Upper lobe of left lung (tissue), 4 donors: ENCODE data around the gene DNAAF9.

Experiments
- CTCF ChIP-seq, 6 experiments: fragments of 450-650 bp in 4 of 6; fragments of 200-600 bp in 2 of 6; sonication (generic) in 2 of 6; IDR thresholded peaks; one replicate each; pipeline ENCODE4 v1.5.1; 2016 to 2019; ENCODE audit warnings: antibody characterized with exemption in 6 of 6
- POLR2A ChIP-seq, 4 donors: fragments of 450-650 bp; IDR thresholded peaks; one replicate each; pipeline ENCODE4 v1.5.1; 2016 to 2017; ENCODE audit warnings: antibody characterized with exemption in 4 of 4, mild to moderate bottlenecking in 2 of 4
- POLR2AphosphoS5 ChIP-seq, 2 donors: sonication (generic); formaldehyde crosslinking; IDR thresholded peaks; one replicate each; pipeline ENCODE4 v1.5.1; 2017; ENCODE audit warnings: antibody characterized with exemption in 2 of 2

- TF ChIP-seq CTCF (IDR thresholded peaks at IDR 0.05), result no peak
- TF ChIP-seq POLR2A (IDR thresholded peaks at IDR 0.05), result no peak
- no peak for TF ChIP-seq POLR2AphosphoS5 (IDR thresholded peaks at IDR 0.05)
Observed at GRCh38 chr20:3452136-3452535, 44.7 kb upstream of the DNAAF9 start.
